OCI-LY7 (cell line): Measurements from ENCODE around the gene C17orf113.

Experiments used
- CTCF ChIP-seq: fragments of 200-600 bp; sonication (generic); conservative IDR thresholded peaks from 2 replicates; pipeline ENCODE4 v1.5.1; 2014; ENCODE audit warnings: mild to moderate bottlenecking, antibody characterized with exemption, low read length, moderate library complexity, mixed read lengths
- EZH2phosphoT487 ChIP-seq: fragments of 200-600 bp; sonication (generic); IDR thresholded peaks from 2 replicates; pipeline ENCODE4 v1.6.1; 2018; ENCODE audit warnings: low read depth, borderline replicate concordance, mild to moderate bottlenecking, mixed run types, antibody characterized with exemption, low read length, moderate library complexity, mixed read lengths

- no peak for TF ChIP-seq CTCF
- no peak for TF ChIP-seq EZH2phosphoT487
Observed at GRCh38 chr17:42059815-42060214, 9.4 kb upstream of the C17orf113 start.
